ENCODE measurements around the gene PFDN1.

Gene PFDN1

DNA sequence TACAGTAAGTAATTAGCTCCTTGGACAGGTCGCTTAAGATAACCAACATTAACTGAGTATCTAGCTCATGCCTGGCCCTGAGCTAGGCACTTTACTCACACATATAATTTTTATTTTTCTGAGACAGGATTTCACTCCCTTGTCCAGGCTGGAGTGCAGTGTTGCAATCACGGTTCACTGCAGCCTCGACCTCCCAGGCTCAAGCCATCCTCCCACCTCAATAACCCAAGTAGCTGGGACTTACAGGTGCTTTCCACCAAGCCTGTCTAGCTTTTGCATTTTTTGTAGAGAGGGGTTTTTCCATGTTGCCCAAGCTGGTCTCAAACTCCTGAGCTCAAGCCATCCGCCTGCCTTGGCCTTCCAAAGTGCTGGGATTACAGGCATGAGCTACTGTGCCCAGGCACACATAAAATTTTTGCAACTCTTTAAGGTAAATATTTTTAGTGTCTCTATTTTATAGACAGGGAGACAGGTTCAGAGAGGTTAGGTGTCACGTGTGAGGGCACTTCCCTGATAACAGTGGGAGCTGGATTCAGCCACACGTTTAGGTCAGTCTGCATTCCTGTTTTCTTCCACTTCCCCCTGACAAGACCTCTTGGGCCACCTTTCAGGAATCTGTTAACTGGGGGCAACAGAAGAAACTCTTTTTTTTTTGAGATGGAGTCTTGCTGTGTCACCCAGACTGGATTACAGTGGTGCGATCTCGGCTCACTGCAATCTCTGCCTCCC lies 25.3 kb upstream of the PFDN1 start:
- no peak for DNase-seq (ENCODE audit: low read depth)

DNA sequence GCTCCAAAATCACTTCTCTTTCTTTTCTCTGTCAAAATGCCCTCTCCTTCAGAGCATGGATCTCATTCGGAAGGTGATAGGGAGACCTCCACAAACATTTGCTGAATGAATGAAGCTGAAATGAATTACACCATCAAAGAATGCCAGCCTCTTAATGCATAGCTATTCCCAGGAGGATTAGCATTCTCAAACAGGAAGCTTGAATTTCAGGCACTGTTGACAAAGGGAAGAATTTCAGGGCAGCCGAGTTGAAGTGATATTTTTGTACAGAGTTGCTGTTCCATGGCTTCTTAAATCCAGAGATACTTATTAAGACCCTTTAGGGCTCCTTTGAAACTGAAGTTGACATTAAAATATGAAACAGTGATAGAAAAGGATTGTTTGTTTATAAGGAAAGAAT lies 24.7 kb upstream of the PFDN1 start:
- DNase-seq (ENCODE audit: low read depth) = no peak

DNA sequence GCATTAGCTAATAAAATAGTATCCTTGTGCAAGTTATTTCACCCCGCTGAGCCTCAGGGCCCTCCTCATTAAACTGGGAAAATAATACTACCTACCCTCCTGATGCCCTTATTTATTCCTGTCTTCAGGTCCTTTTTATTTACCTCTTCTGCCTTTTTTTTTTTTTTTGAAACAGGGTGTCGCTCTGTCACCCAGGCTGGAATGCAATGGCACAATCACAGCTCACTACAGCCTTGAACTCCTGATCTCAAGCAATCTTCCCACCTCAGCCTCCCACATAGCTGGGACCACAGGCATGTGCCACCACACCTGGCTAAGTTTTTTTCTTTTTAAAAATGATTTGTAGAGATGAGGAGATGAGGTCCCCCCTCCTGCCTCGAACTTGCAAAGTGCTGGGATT lies 22.6 kb upstream of the PFDN1 start:
- DNase-seq (ENCODE audit: low read depth) = no peak

DNA sequence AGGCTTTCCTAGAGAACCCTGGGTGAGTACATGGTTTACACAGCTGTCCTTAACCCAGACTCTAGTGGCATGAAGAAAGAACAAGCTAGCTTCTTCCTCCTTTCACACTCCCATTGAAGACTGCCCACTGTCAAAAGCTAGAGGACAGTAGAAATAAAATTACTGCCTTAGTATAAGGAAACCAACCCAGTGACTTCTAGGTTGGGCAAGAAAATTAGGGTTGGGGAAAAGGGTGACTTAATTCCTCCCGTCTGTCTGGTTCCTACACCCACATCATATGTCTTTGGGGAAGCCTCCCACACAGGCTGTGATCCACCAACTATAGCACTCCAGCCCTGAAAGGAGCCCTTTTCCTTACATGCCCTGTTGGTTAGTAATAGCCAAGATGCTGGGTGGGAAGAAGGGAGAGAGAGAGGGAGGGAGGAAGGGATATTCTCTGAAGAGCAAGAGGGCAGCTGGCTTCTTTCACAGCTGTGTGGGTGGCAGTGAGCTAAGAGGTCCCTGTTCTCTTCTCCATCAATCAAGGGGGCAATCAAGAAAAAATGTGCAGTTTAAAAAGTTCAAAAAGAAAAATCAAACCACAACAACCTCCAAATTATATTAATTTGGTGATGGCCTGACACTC lies 21.8 kb upstream of the PFDN1 start:
- DNase-seq (ENCODE audit: low read depth) = no peak

DNA sequence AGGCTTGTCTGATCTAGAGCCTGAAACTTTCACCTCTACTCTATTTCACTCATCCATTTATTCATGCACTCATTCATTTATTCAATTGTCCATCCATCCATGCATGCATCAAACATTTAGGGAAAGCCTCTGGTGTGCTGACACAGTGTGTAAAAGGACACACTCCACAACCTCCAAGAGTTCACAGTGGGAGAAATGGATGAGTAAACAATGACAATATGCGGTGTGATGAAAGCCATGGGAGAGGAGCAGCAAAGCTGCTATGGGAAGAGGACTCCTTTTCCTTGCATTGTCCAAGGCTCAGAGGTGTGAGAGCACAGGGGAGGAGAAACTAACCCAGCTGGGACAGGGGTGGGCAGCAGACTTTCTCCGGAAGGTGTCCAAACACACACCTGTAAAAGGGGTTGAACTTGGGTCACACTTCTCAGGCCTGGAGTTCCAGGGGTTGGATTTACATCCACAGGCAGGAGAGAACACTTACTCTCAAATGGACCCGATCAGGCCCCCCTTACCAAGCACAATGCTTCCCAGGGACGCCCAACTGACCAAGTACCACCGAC lies 21.2 kb upstream of the PFDN1 start:
- DNase-seq (ENCODE audit: low read depth) = no peak

DNA sequence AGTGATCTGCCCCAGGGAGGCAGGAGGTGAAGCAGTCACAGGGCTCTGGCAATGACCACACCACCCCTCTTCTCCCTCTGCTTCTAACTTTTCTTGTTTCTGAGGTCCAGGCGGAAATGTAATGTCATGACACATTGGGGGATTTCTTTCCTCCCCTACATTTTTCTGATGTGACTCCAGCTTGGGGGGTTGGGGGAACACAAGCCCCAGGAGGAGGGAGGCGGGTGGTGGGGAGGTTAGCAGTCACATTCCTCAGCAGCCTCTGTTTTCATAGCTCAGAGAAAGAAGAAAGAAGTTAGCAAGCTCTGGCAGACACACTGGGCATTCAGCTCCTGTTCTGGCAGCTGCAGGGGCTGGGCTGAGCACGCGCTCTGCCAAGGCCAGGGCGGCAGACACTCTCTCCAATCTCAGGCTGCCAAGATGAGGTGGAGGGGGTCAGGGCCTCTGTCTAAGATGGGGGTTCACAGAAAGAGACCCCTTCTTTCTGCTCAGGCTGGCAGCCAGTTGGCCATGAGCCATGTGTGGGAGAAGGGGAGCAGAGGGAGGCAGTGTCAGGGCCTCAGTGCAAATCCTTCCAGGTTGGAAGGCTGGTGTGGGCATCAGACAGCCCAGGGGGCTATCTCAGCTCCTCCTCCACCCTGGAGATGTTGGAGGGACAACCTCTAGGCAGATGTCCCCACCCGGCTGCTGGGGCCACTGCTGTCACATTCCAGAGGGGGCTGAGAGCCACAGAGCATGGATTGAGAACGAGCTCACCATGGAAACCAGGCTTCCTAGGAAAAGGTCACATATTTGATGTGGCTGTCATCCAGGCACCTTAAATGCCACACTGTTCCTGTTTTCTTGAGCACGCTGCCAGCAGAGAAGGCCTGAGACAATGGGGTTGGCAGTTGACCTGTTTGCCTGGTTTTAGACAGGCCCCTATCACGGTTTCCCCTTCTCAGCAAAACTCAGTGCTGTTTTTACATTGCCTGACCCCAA lies 20.1 kb upstream of the PFDN1 start:
- no peak for DNase-seq (ENCODE audit: low read depth)

DNA sequence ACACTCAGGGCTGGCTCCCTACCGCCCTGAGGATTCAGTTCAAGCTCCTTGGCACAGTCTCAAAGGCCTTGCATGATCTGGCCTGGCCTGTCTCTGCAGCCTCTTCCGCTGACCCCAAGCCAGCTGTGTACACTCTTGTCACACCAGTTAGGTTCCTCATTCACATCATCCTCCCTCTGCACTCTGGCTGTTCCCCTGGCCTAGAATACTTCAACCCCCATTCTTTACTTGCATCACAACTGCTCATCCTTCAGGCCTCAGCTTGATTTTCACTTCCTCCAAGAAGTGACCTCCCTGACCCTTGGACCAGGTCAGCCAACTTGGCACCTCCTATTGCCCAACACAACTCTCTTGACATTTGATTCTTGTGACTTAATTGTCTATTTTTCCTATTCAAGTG lies 18.9 kb upstream of the PFDN1 start:
- DNase-seq (ENCODE audit: low read depth) = no peak

DNA sequence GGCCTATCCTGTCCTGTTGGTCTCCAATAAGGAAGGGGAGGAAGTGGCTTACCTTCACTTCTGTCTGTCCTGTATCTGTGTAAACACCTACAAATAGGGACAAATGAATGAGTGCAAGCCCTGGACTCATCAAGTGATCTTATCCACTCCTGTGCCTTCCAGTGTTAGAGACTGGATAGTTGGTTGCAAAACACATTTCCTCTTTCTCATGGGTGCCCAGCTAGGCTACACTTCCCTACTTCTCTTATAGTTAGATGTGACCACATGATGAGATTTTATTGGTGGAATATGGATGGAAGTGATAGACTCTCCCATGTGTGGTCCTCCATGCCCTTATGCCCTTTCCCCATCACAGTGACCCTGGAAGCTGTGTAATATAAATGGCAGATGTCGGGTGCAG lies 16.9 kb upstream of the PFDN1 start:
- DNase-seq (ENCODE audit: low read depth) = no peak

DNA sequence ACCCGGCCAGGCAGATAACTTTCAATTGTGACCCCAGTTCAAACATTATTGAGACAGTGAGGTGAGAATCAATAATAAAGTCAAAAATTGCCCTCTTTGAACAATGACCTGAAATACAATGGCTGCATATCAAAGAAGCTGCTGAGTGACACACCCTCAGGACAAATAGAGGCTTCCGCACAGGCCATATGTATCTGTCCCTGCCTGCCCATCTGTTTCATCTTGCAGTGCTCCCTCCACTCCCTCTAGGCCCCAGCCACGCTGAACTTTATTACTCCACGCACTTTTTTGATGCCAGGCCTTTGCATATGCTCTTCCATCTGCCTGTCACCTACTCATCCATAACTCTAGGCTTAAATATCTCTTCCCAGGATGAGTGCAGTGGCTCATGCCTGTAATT lies 15.9 kb upstream of the PFDN1 start:
- DNase-seq (ENCODE audit: low read depth) = no peak

DNA sequence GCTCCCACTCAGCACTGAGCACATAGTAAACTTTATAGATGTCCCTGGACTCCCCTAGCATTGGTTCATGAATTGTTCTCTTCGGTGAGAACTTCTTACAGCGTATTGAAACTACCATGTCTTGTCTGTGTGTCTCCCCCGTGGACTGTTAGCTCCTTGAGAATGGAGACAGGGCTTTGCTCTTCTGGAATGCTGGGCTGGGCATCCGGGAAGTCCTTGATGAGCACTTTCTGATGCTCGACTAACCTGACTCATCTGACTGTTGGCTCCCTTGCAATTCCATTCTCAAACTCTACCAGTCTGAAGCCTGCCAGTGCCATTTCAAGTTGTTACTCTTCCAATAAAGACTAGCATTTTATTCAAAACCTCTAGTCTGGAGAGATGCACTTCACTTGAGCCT lies 15.0 kb upstream of the PFDN1 start:
- no peak for DNase-seq (ENCODE audit: low read depth)

DNA sequence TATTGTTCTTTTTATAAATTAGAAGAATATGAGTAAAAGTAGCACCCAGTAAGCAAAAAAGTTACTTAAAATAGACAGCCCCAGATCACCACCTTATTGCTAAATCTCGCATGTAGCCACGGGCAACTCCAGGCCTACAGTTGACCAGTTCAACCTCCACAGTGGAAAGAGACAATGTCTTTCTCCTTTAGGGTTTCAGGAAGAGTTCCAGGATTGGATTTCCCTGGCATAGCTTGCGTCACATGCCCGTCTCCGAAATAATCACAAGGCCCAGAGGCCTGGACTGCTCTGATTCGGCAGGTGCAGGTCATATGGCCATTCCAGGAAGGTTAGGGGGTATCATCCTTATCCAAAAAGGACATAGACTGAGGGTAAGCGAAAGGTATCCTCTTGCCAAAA lies 9.9 kb upstream of the PFDN1 start:
- DNase-seq (ENCODE audit: low read depth) = no peak

DNA sequence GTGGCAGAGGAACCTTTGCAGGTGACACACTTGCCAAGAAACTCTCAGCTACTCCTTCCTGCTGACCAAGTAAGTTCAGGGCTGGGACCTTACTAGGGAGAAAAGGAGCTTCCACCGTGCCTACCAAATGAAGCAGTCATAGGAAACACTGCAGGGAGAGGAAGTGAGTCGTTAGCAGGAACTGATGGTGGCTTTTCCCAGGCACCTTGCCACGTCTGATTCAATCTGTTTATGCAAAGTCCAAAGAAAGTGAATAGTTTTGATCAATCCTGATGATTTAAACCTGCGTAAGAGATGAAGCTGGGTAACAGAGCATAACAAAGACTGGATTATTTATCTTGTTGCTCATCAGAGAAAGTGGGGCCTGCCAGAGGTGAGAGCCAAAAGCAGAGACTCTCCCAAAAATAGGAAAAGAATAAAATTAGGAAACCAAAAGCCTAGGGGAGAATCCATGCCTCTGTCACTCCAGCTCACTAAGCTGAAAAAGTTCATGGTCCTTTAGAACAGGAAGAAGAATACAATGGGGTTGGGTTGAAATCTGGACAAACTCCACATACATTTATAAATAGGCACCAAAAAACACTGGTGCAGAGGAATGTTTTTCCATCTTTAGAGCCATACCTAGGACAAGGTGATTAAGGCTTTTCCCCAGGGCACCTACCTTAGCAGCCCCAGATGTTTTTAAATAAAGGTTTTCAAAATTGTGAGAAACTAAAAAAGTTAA lies 9.3 kb upstream of the PFDN1 start:
- DNase-seq (ENCODE audit: low read depth) = no peak

DNA sequence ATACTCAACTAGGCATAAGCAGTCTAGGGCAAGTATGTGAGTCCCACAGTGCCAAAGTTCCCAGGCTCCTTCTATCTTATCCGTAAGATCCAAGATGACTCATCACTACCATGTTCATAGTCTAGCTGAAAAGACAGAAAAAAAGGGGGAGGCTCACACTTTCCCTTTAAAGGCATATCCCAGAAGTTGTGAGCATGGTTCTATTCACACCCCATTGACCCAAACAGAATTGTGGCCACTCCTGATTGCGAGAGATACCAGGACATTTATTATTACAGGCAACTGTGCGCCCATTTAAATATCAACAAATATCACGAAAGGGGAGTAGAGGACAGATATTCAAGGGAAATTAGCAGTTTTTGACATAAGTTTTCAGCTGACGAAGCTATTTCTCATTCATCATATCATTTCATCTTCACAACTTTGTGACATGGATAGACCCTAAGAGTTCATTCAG lies 8.1 kb upstream of the PFDN1 start:
- DNase-seq (ENCODE audit: low read depth) = no peak

DNA sequence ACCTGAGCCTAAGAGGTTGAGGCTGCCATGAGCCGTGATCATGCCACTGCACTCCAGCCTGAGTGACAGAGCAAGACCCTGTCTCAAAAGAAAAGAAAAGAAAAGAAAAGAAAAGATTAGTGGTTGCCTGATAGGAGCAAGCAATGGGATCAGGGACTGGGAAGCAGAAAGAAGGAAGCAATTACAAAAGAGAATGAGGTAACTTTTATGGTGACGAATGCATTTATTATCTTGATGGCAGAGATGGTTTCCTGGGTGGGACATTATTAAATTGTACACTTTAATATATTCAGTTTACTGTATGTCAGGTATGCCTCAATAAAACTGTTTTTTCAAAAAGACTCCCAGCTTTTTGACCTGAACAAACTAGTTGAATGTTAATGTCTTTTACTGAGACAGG lies 7.5 kb upstream of the PFDN1 start:
- DNase-seq (ENCODE audit: low read depth) = no peak

DNA sequence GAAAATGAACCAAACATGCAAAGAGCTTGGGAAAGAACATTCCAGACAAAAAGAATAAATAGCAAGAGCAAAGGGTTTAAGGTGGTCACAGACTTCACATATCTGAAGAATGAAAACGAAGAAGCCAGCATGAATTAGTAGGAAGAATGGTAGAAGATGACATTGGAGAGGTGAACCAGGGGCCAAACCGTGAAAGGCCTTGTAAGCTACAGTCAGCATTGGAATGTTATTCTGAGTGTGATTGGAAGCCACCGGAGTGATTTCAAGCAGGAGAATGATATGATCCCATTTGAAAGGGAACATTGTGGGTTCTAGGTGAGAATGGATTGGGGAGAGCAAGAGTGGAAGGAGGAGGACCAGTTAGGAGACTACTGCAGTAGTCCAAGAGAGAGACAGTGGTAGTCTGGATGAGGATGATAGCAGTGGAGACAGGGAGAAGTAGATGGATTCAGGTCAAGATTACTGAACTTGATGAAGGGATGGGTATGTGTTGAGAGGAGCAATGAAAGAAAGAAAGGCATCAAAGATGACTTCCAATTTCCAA lies 6.9 kb upstream of the PFDN1 start:
- no peak for DNase-seq (ENCODE audit: low read depth)

DNA sequence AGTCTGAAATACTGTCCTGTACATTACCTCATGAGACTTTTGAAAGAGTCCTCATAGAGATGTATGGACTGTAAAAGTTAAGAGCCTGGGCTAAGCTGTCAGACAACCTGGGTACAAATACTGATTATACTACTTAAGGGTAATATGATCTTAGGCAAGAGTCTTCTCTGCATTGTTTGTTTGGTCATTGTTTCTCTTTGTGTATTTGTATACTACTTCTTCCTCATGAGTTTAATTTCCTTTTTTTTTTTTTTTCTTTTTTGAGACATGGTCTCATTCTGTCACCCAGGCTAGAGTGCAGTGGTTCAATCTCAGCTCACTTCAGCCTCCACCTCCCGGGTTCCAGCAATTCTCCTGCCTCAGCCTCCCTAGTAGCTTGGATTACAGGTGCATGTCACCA lies 2.6 kb upstream of the PFDN1 start:
- no peak for DNase-seq (ENCODE audit: low read depth)

DNA sequence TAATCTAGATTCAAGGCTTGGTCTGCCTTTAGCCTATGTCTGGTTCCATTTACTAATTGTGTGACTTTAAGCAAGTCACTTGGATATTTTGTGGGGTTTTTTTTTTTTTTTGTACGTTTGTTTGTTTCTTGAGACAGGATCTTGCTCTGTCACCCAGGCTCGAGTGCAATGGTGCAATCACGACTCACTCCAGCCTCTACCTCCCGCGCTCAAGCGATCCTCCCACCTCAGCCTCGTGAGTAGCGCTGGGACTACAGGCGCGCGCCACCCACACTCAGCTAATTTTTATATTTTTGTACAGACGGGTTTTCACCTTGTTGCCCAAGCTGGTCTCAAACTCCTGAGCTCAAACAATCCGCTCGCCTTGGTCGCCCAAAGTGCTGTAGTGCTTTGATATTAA lies 1.1 kb upstream of the PFDN1 start:
- no peak for DNase-seq (ENCODE audit: low read depth)

DNA sequence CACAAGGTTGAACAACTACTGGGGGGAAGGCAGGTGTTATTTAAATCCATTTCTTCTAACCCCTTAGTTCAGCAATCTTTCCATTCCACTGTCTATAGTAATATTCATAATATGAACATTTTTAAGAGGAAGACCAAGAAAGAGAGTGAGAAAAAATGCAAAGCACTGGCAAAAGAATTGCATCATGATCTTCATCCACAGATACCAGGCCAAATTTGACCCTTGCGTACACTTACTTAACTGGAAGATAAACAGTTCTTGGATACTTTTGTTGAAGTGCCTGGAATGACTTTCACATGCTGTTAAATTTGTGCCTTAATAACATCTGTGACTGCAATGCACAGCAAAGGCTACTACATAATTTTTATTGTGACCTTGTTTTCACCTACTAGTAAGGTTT lies 1.8 kb downstream of the PFDN1 start:
- no peak for DNase-seq (ENCODE audit: low read depth)

DNA sequence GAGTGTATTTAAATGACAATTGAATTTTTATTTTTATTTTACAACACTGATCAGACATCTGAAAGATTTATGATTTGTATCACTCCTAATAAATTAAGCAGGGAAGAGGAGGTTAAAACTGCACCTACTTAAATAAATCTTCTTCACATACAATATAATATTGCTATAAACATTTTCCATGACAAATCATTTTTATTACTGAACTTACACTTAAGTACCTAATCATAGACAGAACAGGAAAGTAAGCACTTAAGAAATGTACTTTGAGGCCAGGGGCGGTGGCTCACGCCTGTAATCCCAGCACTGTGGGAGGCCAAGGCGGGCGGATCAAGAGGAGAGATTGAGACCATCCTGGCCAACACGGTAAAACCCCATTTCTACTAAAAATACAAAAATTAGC lies 3.8 kb downstream of the PFDN1 start:
- DNase-seq (ENCODE audit: low read depth) = no peak

DNA sequence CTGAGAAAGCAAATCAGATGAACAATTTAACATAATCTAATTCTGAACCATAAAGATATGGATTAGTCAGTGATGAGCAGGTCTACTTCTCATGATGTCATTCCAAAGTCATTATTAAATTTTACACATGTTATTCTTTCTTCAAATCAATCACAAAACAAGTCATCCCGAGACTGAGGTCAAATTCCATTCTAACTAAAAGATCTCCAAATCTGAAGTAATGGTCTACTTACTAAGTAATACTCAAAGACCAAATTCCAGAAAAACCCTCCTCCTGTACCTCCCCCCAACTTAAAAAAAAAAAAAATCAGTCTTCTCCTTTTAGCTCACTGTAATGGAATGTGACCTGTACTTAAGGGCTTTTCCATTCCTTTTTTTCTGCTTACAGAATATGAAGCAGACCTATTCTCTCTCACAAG lies 4.7 kb downstream of the PFDN1 start:
- DNase-seq (ENCODE audit: low read depth) = no peak

DNA sequence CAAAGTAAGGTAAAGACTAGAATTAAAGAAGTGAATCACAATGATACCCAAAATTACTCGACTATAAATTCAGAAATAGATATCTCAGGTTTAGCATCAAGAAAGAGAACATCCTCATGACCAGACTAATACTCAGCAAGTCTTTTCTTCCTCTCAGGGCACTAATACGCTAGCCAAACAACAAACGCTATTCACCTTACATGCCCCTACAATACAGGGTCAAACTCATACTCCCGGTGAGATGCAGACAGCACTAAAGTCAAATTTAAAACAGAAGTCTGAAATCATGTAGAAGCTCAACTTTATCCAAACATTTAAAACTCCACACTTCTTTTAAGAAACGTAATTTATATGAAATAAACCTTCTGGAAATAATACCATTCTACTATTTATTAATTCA lies 5.6 kb downstream of the PFDN1 start:
- DNase-seq (ENCODE audit: low read depth) = no peak

DNA sequence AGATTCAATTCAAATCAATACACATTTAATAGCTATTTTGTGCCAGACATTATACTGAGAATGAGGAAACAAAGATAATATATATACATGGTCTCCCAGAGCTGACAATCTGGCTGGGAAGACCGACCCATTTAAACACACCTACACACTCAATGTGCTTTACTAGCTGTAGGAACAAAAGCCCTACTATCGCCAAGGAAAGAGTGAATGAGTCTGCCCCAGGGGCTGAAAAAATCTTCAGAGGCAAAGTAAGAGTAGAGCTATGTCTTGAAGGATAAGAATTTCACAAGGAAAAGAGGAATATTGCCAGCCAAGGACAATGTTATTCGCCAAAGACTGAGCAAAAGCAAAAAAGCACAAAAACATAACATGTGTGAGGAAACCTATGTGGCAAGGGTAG lies 6.6 kb downstream of the PFDN1 start:
- no peak for DNase-seq (ENCODE audit: low read depth)
